Ishikawa (cell line): Measurements from ENCODE around the gene NT5M.

Experiments used
- CEBPB ChIP-seq: IDR thresholded peaks from 2 replicates; pipeline ENCODE4 v1.6.1; 2012
- CREB1 ChIP-seq: IDR thresholded peaks from 2 replicates; pipeline ENCODE4 v1.6.1; 2012; ENCODE audit warnings: low read depth
- EGR1 ChIP-seq: IDR thresholded peaks from 2 replicates; pipeline ENCODE4 v1.6.1; 2012
- EP300 ChIP-seq: IDR thresholded peaks from 2 replicates; pipeline ENCODE4 v1.6.1; 2012; ENCODE audit warnings: borderline replicate concordance
- FOXM1 ChIP-seq: IDR thresholded peaks from 2 replicates; pipeline ENCODE4 v1.6.1; 2012; ENCODE audit warnings: low read depth, borderline replicate concordance
- MAX ChIP-seq: IDR thresholded peaks from 2 replicates; pipeline ENCODE4 v1.6.1; 2012
- NFIC ChIP-seq: IDR thresholded peaks from 2 replicates; pipeline ENCODE4 v1.6.1; 2012
- RAD21 ChIP-seq: IDR thresholded peaks from 2 replicates; pipeline ENCODE4 v1.6.1; 2012; ENCODE audit warnings: low read depth
- REST ChIP-seq: IDR thresholded peaks from 2 replicates; pipeline ENCODE4 v1.6.1; 2012; ENCODE audit warnings: low read depth, mild to moderate bottlenecking
- TAF1 ChIP-seq: IDR thresholded peaks from 2 replicates; pipeline ENCODE4 v1.6.1; 2012; ENCODE audit warnings: low read depth, mild to moderate bottlenecking
- TCF12 ChIP-seq: IDR thresholded peaks from 2 replicates; pipeline ENCODE4 v1.6.1; 2012; ENCODE audit warnings: low read depth
- TEAD4 ChIP-seq: IDR thresholded peaks from 2 replicates; pipeline ENCODE4 v1.6.1; 2012
- USF1 ChIP-seq: IDR thresholded peaks from 2 replicates; pipeline ENCODE4 v1.6.1; 2012
- YY1 ChIP-seq: IDR thresholded peaks from 2 replicates; pipeline ENCODE4 v1.6.1; 2012; ENCODE audit warnings: low read depth
- ZBTB7A ChIP-seq: IDR thresholded peaks from 2 replicates; pipeline ENCODE4 v1.6.1; 2012; ENCODE audit warnings: low read depth

The NT5M gene

GRCh38 chr17:17280613-17281549 is 22.3 kb upstream of the NT5M start, which contains the start of gene COPS3:
Gene COPS3 (minus strand): TSS chr17:17281246. CDS start chr17:17281186, 60 bp downstream.
- TF ChIP-seq ZBTB7A (0 out of 2 replicates have a peak, but pooled peaks have one; percentile 38), MAX (peak; percentile 95), EGR1 (no peak), FOXM1 (no peak), RAD21 (no peak), TAF1 (peak; percentile 90), CREB1 (peak; percentile 71; the same call in 1 of the 2 replicates), TCF12 (peak; percentile 20; the same call in 1 of the 2 replicates), TEAD4 (0 out of 2 replicates have a peak, but pooled peaks have one; percentile 51), EP300 (0 out of 2 replicates have a peak, but pooled peaks have one; percentile 13), CEBPB (peak; percentile 29; the same call in 1 of the 2 replicates), REST (no peak), YY1 (peak; percentile 92), USF1 (no peak), NFIC (no peak)

- no peak for TF ChIP-seq EGR1
- TF ChIP-seq USF1: no peak
- no peak for TF ChIP-seq MAX
- no peak for TF ChIP-seq CEBPB
Measured at GRCh38 chr17:17285951-17286350, 17.2 kb upstream of the NT5M start.

GRCh38 chr17:17289086-17289485 is 14.1 kb upstream of the NT5M start:
- TF ChIP-seq EGR1: no peak
- no peak for TF ChIP-seq REST
- TF ChIP-seq ZBTB7A: no peak
- no peak for TF ChIP-seq CEBPB

- TF ChIP-seq NFIC (no peak), EP300 (no peak), EGR1 (no peak), TEAD4 (no peak), ZBTB7A (no peak), MAX (no peak), TAF1 (no peak), TCF12 (no peak)
Measured at GRCh38 chr17:17289701-17290100, 13.5 kb upstream of the NT5M start.

GRCh38 chr17:17295141-17295540 is 8.0 kb upstream of the NT5M start:
- TF ChIP-seq TEAD4 (no peak), YY1 (no peak), REST (no peak), TAF1 (no peak), TCF12 (no peak), ZBTB7A (no peak), FOXM1 (no peak), USF1 (no peak), CREB1 (no peak), EP300 (no peak)
